ENCODE data around the gene WDR13.
"Not testable (repeated sequence)": the region's sequence is repeated elsewhere in the genome, so short reads cannot be mapped to it uniquely, and the experiment has no call there.

Gene WDR13

DNA sequence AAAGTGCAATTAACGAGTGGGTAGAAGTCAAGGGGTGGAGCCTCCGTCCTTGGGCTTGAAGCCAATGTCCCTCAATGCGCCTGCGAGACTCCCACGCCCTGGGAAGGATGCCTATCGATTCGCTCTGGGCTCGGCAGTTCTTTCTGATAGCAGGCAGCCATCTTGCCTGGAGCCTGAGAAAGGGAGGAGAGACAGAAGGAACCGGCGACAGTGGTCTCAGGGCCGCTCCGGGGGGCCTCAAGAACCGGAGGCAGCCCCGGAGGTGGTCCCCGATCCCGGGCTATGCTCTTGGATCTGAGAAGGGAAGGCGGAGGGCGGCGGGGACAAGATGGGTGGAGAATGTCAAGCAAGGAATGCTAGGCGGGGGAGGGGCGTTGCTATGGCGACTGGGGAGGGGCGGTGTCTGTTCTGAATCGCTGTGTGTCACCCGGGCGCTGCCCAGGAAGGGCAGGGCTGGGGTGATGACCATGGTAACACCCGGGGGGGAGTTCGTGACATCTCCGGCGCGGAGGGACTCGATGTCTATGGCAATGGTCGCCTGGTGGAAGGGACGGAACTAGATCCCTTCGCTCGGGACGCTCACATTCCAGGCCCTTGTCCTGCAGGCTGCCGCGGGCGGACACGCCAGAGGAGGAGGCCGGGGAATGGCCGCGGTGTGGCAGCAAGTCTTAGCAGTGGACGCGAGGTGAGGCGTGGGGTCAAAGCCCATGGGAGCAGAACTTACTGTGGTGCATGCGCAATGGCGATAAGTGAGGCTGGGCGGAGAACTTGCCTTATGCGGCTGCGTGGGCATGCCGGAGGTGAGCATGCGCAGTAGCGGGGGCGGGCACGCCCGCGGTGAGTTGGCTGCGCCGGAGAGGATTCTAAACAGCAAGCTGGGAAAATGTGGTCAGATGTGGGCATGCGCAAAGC lies at the start of gene WDR13:
TSS of gene WDR13 (plus strand) at position 140 of the 912 bp plus-strand sequence. CDS start at position 645, 505 bp downstream.
- peak; percentile 87 for DNase-seq (ENCODE audit: low spot score)

DNA sequence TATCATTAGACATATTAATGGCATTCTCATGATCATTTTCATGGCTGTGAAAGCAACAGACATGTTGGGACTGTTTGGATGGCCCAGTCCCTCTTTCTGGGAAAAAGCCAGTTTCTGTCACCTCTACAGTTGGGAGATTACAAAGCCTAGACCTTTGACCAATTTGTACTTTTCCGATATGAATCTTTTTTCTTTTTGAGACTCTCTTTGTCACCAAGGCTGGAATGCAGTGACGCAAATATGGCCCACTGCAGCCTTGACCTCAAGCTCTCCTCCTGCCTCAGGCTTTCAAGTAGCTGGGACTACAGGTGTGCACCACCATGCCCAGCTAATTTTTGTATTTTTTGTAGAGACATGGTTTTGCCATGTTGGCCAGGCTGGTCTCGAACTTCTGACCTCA lies 48.4 kb upstream of the WDR13 start:
- DNase-seq (ENCODE audit: low spot score), result no peak

DNA sequence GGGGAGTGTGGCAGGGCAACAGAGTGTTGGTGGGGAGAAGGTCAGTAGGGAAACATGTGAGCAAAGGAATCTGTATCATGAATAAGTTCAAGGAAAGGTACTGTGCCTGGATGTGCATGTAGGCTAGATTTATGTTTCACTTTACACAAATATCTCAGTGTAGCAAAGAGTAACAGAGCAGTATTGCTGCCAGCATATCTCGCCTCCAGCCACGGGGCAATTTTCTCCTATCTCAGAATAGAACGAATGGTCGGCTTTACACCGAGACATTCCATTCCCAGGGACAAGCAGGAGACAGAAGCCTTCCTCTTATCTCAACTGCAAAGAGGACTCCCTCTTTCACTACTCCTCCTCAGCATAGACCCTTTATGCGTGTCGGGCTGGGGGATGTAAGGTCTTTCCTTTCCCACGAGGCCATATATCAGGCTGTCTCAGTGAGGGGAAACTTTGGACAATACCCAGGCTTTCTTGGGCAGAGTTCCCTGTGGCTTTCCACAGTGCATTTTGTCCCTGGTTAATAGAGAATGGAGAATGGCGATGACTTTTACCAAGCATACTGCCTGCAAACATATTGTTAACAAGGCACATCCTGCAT lies 41.5 kb upstream of the WDR13 start:
- DNase-seq (ENCODE audit: low spot score), result not testable (repeated sequence)

DNA sequence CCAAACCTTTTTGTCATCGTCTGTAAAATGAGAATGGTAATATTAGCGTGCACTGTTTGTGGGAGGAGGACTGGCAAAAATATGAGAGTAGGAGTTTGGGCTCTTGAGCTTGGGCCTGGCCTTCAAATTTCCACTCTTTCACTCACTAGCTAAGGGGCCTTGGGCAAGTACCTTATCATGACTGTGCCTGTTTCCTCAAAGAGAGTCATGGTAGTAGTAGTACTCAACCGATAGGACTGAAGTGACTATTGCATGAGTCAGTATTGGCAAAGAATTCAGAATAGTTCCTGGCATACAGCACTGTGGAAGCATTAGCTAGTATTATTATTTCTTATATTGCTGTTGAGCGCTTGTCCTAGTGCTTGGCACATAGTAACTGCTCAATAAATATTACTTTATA lies 39.0 kb upstream of the WDR13 start:
- no peak for DNase-seq (ENCODE audit: low spot score)

DNA sequence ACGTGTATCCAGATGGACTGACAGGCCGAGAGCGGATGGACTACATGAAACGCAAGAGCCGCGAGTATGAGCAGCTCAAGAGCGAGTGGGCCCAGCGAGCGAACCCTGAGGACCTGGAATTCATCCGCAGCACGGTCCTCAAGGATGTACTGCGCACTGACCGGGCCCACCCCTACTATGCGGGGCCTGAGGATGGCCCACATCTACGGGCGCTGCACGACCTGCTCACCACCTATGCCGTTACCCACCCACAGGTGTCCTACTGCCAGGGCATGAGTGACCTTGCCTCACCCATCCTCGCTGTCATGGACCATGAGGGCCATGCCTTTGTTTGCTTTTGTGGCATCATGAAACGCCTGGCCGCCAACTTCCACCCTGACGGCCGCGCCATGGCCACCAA lies 37.7 kb upstream of the WDR13 start:
- DNase-seq (ENCODE audit: low spot score), result no peak

DNA sequence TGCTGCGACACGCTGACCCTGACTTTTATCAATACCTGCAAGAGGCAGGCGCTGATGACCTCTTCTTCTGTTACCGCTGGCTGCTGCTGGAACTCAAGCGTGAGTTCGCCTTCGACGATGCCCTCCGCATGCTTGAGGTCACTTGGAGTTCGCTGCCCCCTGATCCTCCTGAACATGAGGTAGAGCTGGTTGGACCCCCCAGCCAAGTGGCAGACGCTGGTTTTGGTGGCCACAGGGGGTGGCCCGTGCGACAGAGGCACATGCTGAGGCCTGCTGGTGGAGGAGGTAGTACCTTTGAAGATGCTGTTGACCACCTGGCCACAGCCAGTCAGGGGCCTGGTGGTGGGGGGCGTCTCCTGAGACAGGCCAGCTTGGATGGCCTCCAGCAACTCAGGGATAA lies 37.2 kb upstream of the WDR13 start:
- no peak for DNase-seq (ENCODE audit: low spot score)

DNA sequence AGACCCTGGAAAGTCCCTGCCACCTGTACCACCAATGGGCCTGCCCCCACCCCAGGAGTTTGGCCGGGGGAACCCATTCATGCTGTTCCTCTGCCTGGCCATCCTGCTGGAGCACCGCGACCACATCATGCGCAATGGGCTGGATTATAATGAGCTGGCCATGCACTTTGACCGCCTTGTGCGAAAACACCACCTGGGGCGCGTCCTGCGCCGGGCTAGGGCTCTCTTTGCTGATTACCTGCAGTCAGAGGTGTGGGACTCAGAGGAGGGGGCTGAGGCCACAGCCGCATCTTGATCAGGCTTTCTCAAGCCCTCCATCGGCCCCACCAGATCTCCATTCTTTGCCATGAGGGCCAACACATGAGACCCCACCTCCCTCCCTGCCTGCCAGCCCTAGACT lies 36.6 kb upstream of the WDR13 start:
- DNase-seq (ENCODE audit: low spot score), result no peak

DNA sequence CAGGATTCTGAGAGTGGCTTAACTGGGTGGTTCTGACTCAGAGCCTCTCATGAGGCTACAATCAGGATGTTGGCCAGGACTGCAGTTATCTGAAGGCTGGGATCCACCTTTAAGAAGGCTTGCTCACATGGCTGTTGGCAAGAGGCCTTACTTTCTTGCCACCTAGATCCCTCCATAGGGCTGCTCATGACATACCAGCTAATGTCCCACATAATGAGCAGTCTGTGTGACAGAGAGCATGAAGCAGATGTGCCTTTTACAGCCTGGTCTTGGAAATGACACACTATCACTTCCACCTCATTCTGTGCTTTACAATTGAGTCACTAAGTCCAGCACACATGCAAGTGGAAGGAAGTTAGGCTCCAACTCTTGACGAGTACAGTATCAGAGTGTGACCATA lies 27.3 kb upstream of the WDR13 start:
- no peak for DNase-seq (ENCODE audit: low spot score)

DNA sequence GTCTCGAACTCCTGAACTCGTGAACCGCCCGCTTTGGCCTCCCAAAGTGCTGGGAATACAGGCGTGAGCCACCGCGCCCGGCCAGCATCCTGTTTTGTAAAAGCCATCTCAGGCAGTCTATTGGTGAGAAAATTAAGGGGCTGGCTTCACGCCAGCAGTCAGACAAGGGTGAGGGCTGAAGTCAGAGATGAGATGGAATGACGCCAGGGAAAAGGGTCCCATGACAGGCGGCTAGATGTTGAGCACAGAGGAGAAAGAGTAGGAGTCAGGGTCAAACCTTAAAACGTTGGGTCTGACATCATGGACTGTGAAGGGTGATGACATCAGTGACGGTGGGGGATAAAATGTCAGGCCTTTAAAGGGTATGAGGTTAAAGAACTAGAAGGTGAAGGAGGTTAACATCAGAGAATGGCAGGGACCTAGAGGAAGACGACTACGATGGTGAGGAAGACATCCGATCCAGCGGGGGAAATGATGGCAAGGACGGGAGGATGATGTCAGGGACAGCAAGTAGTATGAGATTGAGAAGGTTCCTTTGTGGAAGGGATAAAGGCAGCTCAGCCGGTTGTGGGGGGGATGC lies 23.5 kb upstream of the WDR13 start:
- DNase-seq (ENCODE audit: low spot score), result no peak

DNA sequence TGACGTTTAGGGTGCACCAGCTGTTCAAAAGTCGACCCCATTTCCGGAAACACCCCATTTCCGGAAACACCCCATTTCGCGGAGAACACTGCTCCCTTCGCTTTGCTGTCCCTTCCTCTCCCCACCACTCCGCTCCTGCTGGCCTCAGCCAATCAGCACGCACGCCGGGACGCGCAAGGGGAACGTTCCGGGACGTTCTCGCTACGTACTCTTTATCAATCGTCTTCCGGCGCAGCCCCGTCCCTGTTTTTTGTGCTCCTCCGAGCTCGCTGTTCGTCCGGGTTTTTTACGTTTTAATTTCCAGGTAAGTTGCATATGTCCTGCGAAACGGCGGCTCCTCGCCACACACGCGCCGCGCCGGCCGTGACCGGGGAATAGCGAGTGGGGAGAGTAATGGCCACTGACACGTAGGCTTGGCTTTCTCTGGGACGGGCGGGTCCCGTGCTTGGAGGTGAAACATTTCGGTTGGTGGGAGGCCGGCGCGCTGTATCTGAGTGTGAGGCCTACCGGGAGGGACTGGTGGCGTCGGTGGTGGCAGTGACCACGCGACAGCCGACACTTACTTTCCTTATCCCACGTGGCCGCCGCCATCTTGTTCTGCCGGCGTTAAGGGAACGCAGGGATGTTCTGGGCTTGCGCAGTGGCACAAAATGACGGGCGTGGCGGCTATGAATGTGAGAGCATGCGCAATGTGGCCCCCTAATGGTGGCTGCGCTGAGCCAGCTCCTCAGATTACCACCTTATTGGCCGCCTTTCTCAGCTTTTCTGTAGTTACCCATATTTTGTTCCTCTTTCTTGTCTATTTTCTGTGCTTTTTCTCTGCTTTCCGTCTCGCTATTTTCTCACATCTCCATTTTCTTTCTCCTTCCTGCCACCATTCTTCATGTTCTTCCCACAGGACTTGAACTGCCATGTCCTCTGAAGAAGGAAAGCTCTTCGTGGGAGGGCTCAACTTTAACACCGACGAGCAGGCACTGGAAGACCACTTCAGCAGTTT lies 22.7 kb upstream of the WDR13 start, which contains the start of gene RBM3:
TSS of gene RBM3 (plus strand) at position 215 of the 997 bp plus-strand sequence. CDS start at position 912, 697 bp downstream.
- DNase-seq (ENCODE audit: low spot score), result peak; percentile 93

DNA sequence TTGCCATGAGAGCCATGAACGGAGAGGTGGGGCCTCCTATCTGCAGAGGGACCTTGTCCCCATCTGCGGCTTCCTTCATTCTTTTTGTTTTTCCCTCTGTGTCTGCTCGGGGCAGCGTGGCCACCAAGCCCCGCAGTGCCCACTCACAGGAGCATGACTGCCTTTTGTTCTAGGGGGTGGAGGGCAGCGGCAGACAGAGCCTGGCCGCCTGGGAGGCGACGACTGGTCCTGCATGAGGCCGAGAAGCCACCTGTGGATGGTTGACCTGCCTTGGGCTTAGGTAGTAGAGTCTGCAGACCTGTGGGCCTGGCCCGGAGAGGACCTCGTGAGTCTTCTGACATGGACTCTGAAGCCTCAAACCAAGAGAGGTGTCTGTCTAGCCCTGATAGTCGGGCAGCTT lies 21.6 kb upstream of the WDR13 start:
- no peak for DNase-seq (ENCODE audit: low spot score)

DNA sequence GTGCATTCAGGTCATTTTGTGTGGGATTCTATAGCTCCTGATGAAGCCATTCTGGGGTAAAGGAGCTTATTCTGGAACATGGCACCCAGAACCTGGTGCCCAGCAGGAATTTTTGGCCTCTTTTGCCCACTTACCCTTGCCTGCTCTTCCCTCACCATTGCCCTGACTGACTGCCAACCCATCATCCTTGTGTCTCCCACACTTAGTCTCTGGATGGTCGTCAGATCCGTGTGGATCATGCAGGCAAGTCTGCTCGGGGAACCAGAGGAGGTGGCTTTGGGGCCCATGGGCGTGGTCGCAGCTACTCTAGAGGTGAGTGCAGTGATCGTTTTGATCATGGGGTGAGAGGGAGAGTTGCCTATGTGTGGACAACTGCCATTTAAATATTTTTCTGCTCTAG lies 21.2 kb upstream of the WDR13 start:
- no peak for DNase-seq (ENCODE audit: low spot score)

DNA sequence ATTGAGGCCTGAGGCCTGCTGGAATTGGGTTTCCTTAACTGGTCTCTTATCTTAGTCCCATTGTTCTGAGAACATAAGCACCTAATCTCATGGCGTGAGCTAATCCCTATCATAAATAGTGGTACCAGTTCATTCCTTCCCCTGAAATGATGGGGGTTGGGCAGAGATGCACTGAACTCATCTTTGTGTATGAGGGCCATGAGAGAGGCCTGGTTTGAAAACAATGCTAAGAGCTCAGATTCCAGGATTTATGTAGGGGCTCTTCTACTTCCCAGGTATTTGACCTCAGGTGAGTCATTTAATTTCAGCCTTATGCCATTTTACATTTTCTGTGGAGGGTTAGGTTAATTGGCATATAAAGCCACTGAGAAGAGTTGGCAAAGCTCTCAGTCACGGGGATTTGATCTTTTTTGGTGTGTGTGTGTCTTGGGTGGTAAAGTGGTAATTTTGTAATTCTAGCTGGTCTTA lies 18.6 kb upstream of the WDR13 start:
- no peak for DNase-seq (ENCODE audit: low spot score)

DNA sequence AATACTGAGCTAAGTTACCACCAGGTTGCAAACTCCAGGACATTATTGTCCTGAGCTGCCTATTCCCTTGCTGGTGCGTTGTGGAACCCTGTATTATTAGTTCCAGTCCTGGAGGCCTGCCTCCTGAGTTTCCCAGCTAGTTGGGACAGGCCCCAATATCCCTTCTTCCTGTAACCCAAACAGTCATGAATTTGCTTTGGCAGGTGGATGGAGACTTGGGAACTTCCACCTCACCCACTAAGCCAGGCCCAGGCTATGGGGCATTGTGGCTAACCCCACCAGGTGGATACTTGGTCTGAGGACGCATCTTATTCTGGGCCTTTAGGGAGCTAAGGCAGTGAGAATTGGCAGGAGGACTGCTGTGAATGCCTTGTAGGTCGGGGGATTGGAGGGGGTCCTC lies 18.0 kb upstream of the WDR13 start:
- DNase-seq (ENCODE audit: low spot score), result no peak

DNA sequence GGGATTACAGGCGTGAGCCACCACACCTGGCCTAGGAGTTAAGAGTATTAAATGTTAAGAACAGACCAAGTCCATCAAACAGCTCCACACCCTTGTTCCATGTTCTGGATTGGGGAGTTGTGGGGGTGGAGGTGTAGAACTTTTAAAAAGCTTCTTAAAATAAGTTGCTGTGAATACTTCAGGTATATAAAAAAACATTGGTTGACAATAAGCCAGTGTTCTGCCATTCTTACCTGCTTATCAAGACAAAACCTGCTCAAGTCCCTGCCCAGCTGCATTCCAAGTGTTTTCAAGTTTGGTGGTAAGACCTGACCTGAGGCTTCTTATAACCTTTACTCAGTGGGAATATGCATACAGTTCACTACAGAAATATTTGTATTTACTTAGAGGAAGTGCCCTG lies 16.6 kb upstream of the WDR13 start:
- DNase-seq (ENCODE audit: low spot score), result no peak

DNA sequence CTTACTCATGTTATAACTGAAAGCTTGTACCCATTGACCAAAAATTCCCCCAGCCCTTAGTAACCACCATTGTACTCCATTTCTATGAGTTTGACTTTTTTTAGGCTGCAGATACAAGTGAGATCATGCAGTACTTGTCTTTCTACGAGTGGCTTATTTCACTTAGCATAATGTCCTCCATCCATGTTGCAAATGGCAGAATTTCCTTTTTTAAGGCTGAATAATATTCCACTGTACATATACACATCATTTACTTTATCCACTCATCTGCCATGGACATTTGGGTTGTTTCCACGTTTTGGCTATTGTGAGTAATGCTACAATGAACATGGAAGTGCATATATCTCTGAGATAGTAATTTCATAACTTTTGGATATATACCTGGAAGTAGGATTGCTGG lies 12.6 kb upstream of the WDR13 start:
- no peak for DNase-seq (ENCODE audit: low spot score)

DNA sequence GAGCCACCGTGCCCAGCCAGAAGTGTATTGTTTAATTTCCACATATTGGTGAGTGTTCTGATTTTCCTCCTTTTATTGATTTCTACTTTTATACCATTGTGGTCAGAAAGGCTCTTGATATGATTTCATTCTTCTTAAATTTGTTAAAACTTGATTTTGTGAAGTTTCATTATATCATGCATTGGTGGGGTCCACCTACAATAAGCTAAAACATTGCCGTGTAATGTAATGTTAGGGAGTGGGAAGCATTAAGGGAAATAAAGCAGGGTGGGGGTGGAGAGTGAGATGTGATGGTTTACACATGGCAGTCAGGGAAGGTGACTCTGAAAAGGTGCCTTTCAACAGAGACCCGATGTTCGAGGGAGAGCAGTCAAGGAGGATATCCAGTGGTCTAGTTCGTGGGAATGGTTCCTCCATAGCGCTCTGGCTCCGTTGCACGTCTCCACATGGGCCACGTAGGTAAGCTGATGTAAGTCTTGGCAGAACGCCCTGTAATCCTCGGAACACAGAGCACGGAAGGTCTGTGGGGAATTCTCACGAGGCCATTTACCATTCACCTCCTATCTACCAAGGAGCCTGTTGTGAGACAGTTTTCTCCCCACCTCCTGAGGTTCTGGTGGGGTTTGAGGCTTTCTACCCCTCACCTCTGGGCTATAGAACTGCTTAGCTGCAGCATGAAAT lies 7.7 kb upstream of the WDR13 start:
- DNase-seq (ENCODE audit: low spot score), result no peak

DNA sequence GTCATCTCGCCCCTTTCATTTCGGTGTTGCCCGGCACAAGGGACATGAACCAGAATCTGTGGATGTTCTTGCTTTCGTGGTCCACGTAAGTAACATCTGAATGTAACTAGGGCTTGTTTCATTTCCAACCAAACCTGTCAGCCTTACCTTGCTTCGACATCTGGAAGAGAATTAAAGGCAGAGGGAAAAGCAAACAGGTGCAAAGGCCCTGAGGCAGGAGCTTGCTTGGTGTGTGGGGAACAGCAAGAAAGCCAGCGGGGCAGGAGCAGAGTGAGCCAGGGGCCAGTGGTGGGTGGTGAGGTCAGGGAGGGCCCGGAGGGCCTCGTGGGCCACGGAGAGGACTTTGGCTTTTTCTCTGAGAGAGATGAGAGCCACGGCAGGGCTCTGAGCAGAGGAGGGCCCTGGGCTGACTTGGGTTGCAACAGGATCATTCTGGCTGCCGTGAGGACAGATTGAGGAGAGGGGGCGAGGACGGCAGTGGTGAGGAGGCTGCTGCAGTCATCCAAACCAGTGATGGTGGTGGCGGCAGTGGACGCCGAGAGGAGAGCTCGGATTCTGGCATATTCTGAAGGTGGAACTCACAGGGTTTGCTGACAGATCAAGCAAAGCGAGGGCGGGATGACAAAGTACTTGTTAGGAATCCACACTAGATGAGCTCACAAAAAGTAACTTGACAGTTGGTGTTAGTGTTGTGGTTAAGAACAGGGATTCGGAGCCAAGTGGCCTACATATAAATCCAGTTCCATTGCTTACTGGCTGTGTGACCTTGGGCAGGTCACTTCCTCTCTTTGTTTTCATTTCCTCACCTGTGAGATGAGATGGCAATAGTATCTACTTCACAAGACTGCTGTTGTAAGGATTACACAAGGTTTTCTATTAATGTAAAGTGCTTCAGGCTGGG lies 6.8 kb upstream of the WDR13 start:
- DNase-seq (ENCODE audit: low spot score), result no peak

DNA sequence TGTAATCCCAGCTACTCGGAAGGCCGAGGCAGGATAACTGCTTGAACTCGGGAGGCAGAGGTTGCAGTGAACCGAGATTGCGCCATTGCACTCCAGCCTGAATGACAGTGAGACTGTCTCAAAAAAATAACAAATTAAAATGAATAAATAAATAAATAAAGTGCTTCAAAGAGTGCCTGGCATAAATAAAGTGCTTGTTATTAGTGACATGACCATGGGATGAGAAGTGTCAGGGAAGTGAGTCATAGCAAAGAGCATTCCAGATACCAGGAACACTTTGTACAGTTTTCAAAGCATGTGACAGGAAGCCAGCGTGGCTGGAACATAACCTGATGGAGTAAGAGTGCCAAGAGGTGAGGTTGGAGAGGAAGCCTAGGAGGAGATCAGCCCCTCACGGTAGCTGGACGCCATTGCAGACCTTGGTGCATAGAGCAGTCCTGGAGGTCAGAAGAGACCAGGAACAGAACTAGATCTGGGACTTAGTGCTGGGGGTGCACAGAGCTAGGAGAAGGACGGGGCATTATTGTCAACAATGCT lies 6.0 kb upstream of the WDR13 start:
- no peak for DNase-seq (ENCODE audit: low spot score)

DNA sequence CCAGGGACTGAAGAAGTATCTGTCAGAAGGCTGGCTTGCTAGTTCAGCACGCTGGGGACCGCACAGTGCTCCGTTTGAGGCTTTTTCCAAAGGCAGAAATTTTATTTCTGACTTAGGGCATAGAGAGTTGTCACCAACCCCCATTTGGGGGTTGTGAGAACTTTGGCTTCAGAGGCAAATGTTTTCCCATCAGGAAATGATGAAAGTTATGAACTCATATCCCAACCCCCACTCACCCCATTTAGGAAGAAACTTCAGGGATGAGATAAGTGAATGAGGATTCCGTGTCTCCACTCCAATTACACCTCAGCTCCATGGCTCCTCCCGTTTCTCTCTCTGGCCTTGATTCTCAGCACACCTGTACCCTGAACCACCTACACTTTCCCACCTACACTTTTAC lies 4.3 kb upstream of the WDR13 start:
- no peak for DNase-seq (ENCODE audit: low spot score)

Data from globus pallidus (tissue), 1 donor.